HG03439 (cell line): ENCODE measurements around the gene EDEM3.

Source experiments
- ATAC-seq: cut with Tn5 transposase; IDR thresholded peaks from one replicate; pipeline ENCODE4 v1.9.1; 2021; ENCODE audit warnings: mild to moderate bottlenecking, moderate library complexity; ENCODE audit not compliant: unreplicated experiment

EDEM3 gene

GRCh38 chr1:184640505-184640904 lies 114.2 kb downstream of the EDEM3 start:
- no peak for ATAC-seq
